ENCODE data around the gene CDKN2C.
A peak's percentile ranks its signal among the peaks of the same experiment; 100 is the strongest.
"Not testable (repeated sequence)": the region's sequence is repeated elsewhere in the genome, so short reads cannot be mapped to it uniquely, and the experiment has no call there.

CDKN2C gene

GRCh38 chr1:50936321-50936720 is 33.7 kb upstream of the CDKN2C start:
- 95% methylated on average over 2 of the region's 2 CpGs for WGBS
- H3K27me3 ChIP-seq (ENCODE audit: insufficient read depth, low read length), result no peaks in the 10 kb centered on the region
- H3K27ac ChIP-seq (ENCODE audit: low read depth, low read length), result no peak overlapping the region
- no peaks in the 10 kb centered on the region for H3K36me3 ChIP-seq (ENCODE audit: insufficient read depth, low read length)
- peaks cover 5% of the 10 kb centered on the region; the same call in 1 of the 2 replicates for H3K4me1 ChIP-seq (ENCODE audit: insufficient read depth, low read length)
- no peak overlapping the region for H3K9ac ChIP-seq (ENCODE audit: low read depth, low read length)
- H3K9me3 ChIP-seq (ENCODE audit: insufficient read depth, low read depth, low read length), result no peaks in the 10 kb centered on the region
- H3K4me3 ChIP-seq (ENCODE audit: low read length), result no peak overlapping the region

- no peak overlapping the region for H3K27ac ChIP-seq (ENCODE audit: low read depth, low read length)
- H3K9me3 ChIP-seq (ENCODE audit: insufficient read depth, low read depth, low read length), result no peaks in the 10 kb centered on the region
- no peak overlapping the region for H3K9ac ChIP-seq (ENCODE audit: low read depth, low read length)
- H3K36me3 ChIP-seq (ENCODE audit: insufficient read depth, low read length), result no peaks in the 10 kb centered on the region
- H3K4me3 ChIP-seq (ENCODE audit: low read length), result no peak overlapping the region
- peaks cover 5% of the 10 kb centered on the region; the same call in 1 of the 2 replicates for H3K4me1 ChIP-seq (ENCODE audit: insufficient read depth, low read length)
- H3K27me3 ChIP-seq (ENCODE audit: insufficient read depth, low read length), result no peaks in the 10 kb centered on the region
- WGBS, result 94% methylated on average over 3 of the region's 3 CpGs
These were observed 29.8 kb upstream of the CDKN2C start for GRCh38 chr1:50940291-50940690.

GRCh38 chr1:50942334-50942733 is 27.7 kb upstream of the CDKN2C start:
- Histone ChIP-seq H3K4me1 (ENCODE audit: insufficient read depth, low read length) (no peaks in the 10 kb centered on the region), H3K9me3 (ENCODE audit: insufficient read depth, low read depth, low read length) (no peaks in the 10 kb centered on the region), H3K36me3 (ENCODE audit: insufficient read depth, low read length) (no peaks in the 10 kb centered on the region), H3K27ac (ENCODE audit: low read depth, low read length) (no peak overlapping the region), H3K27me3 (ENCODE audit: insufficient read depth, low read length) (no peaks in the 10 kb centered on the region), H3K9ac (ENCODE audit: low read depth, low read length) (no peak overlapping the region), H3K4me3 (ENCODE audit: low read length) (no peak overlapping the region)
- 100% methylated on average over 1 of the region's 1 CpG for WGBS

GRCh38 chr1:50949286-50949982 is 20.6 kb upstream of the CDKN2C start:
- no peak overlapping the region for H3K9ac ChIP-seq (ENCODE audit: low read depth, low read length)
- 0 out of 2 replicates have a peak, but pooled peaks cover 3% of the 10 kb centered on the region for H3K36me3 ChIP-seq (ENCODE audit: insufficient read depth, low read length)
- no peaks in the 10 kb centered on the region for H3K4me1 ChIP-seq (ENCODE audit: insufficient read depth, low read length)
- no peaks in the 10 kb centered on the region for H3K9me3 ChIP-seq (ENCODE audit: insufficient read depth, low read depth, low read length)
- 94% methylated on average over 9 of the region's 9 CpGs for WGBS
- H3K4me3 ChIP-seq (ENCODE audit: low read length), result no peak overlapping the region
- H3K27ac ChIP-seq (ENCODE audit: low read depth, low read length), result no peak overlapping the region
- no peaks in the 10 kb centered on the region for H3K27me3 ChIP-seq (ENCODE audit: insufficient read depth, low read length)

GRCh38 chr1:50950396-50950795 is 19.6 kb upstream of the CDKN2C start:
- H3K36me3 ChIP-seq (ENCODE audit: insufficient read depth, low read length), result 0 out of 2 replicates have a peak, but pooled peaks cover 3% of the 10 kb centered on the region
- H3K4me1 ChIP-seq (ENCODE audit: insufficient read depth, low read length), result no peaks in the 10 kb centered on the region; the same call in 1 of the 2 replicates
- H3K9me3 ChIP-seq (ENCODE audit: insufficient read depth, low read depth, low read length), result no peaks in the 10 kb centered on the region
- no peak overlapping the region for H3K27ac ChIP-seq (ENCODE audit: low read depth, low read length)
- H3K9ac ChIP-seq (ENCODE audit: low read depth, low read length), result no peak overlapping the region
- H3K4me3 ChIP-seq (ENCODE audit: low read length), result no peak overlapping the region
- 100% methylated on average over 1 of the region's 1 CpG for WGBS
- H3K27me3 ChIP-seq (ENCODE audit: insufficient read depth, low read length), result no peaks in the 10 kb centered on the region

GRCh38 chr1:50952566-50952965 is 17.5 kb upstream of the CDKN2C start:
- WGBS, result 95% methylated on average over 31 of the region's 31 CpGs
- not testable (repeated sequence) for H3K27ac ChIP-seq (ENCODE audit: low read depth, low read length); H3K4me1 ChIP-seq (ENCODE audit: insufficient read depth, low read length); H3K9ac ChIP-seq (ENCODE audit: low read depth, low read length); H3K27me3 ChIP-seq (ENCODE audit: insufficient read depth, low read length); H3K4me3 ChIP-seq (ENCODE audit: low read length); H3K9me3 ChIP-seq (ENCODE audit: insufficient read depth, low read depth, low read length); H3K36me3 ChIP-seq (ENCODE audit: insufficient read depth, low read length)

GRCh38 chr1:50955116-50955515 is 14.9 kb upstream of the CDKN2C start:
- Histone ChIP-seq H3K9me3 (ENCODE audit: insufficient read depth, low read depth, low read length) (no peaks in the 10 kb centered on the region), H3K36me3 (ENCODE audit: insufficient read depth, low read length) (peaks cover 3% of the 10 kb centered on the region; the same call in 1 of the 2 replicates), H3K9ac (ENCODE audit: low read depth, low read length) (no peak overlapping the region), H3K27me3 (ENCODE audit: insufficient read depth, low read length) (no peaks in the 10 kb centered on the region), H3K27ac (ENCODE audit: low read depth, low read length) (no peak overlapping the region), H3K4me3 (ENCODE audit: low read length) (no peak overlapping the region), H3K4me1 (ENCODE audit: insufficient read depth, low read length) (peaks cover 6% of the 10 kb centered on the region; the same call in 1 of the 2 replicates)
- WGBS, result 89% methylated on average over 1 of the region's 1 CpG

- peak overlapping the region; percentile 98 for H3K4me3 ChIP-seq (ENCODE audit: low read length)
- WGBS, result 1% methylated on average over 38 of the region's 38 CpGs
- peak overlapping the region; percentile 81; the same call in 1 of the 2 replicates for H3K27ac ChIP-seq (ENCODE audit: low read depth, low read length)
- H3K9ac ChIP-seq (ENCODE audit: low read depth, low read length), result peak overlapping the region; percentile 83
- peaks cover 6% of the 10 kb centered on the region; the same call in 1 of the 2 replicates for H3K4me1 ChIP-seq (ENCODE audit: insufficient read depth, low read length)
- peaks cover 20% of the 10 kb centered on the region; the same call in 1 of the 2 replicates for H3K27me3 ChIP-seq (ENCODE audit: insufficient read depth, low read length)
- no peaks in the 10 kb centered on the region for H3K9me3 ChIP-seq (ENCODE audit: insufficient read depth, low read depth, low read length)
- H3K36me3 ChIP-seq (ENCODE audit: insufficient read depth, low read length), result no peaks in the 10 kb centered on the region; the same call in 1 of the 2 replicates
These were observed 10.6 kb upstream of the CDKN2C start for GRCh38 chr1:50959303-50959912.

GRCh38 chr1:50959913-50960844 is 9.9 kb upstream of the CDKN2C start, which contains the start of gene FAF1:
TSS of gene FAF1 (minus strand) at chr1:50960267. CDS start at chr1:50959811, 456 bp downstream.
- Histone ChIP-seq H3K27ac (ENCODE audit: low read depth, low read length) (peak within 1 kb of the TSS; percentile 81; the same call in 1 of the 2 replicates), H3K36me3 (ENCODE audit: insufficient read depth, low read length) (no peaks in the 10 kb centered on the region; the same call in 1 of the 2 replicates)

GRCh38 chr1:50964863-50965262 is 5.2 kb upstream of the CDKN2C start:
- Histone ChIP-seq H3K9ac (ENCODE audit: low read depth, low read length) (no peak overlapping the region), H3K36me3 (ENCODE audit: insufficient read depth, low read length) (no peaks in the 10 kb centered on the region), H3K4me1 (ENCODE audit: insufficient read depth, low read length) (peaks cover 1% of the 10 kb centered on the region; the same call in 1 of the 2 replicates), H3K27me3 (ENCODE audit: insufficient read depth, low read length) (peaks cover 74% of the 10 kb centered on the region), H3K4me3 (ENCODE audit: low read length) (no peak overlapping the region), H3K9me3 (ENCODE audit: insufficient read depth, low read depth, low read length) (no peaks in the 10 kb centered on the region), H3K27ac (ENCODE audit: low read depth, low read length) (no peak overlapping the region)
- 90% methylated on average over 9 of the region's 11 CpGs for WGBS

More at GRCh38 chr1:50959913-50960844, 9.9 kb upstream of the CDKN2C start, which contains the start of gene FAF1:
- peaks cover 6% of the 10 kb centered on the region; the same call in 1 of the 2 replicates for H3K4me1 ChIP-seq (ENCODE audit: insufficient read depth, low read length)
- no peaks in the 10 kb centered on the region for H3K9me3 ChIP-seq (ENCODE audit: insufficient read depth, low read depth, low read length)
- H3K27me3 ChIP-seq (ENCODE audit: insufficient read depth, low read length), result peaks cover 28% of the 10 kb centered on the region
- peak within 1 kb of the TSS; percentile 83 for H3K9ac ChIP-seq (ENCODE audit: low read depth, low read length)
- peak within 1 kb of the TSS; percentile 98 for H3K4me3 ChIP-seq (ENCODE audit: low read length)
- WGBS, result under 1% methylated on average over 80 of the region's 80 CpGs

Data from HUES64 (cell line).